KMS-11 (cell line): ENCODE measurements around the gene GRIA1.

Source experiments
- H2AFZ ChIP-seq: fragments of 200-600 bp; sonication (generic); 2 replicates; pipeline ENCODE4 v1.6.1; 2016; ENCODE audit warnings: antibody characterized with exemption, mixed run types, low read depth
- H3K27ac ChIP-seq: fragments of 200-600 bp; sonication (generic); 2 replicates; pipeline ENCODE4 v1.6.1; 2016; ENCODE audit warnings: mild to moderate bottlenecking, mixed run types
- H3K27me3 ChIP-seq: fragments of 200-600 bp; sonication (generic); 2 replicates; pipeline ENCODE4 v1.6.1; 2017; ENCODE audit warnings: mild to moderate bottlenecking, low read depth, mixed run types, moderate library complexity; ENCODE audit not compliant: insufficient read depth
- H3K36me3 ChIP-seq: fragments of 200-600 bp; sonication (generic); 2 replicates; pipeline ENCODE4 v1.6.1; 2017; ENCODE audit warnings: mild to moderate bottlenecking, mixed run types; ENCODE audit not compliant: insufficient read depth
- H3K4me1 ChIP-seq: fragments of 200-600 bp; sonication (generic); 2 replicates; pipeline ENCODE4 v1.6.1; 2016; ENCODE audit warnings: mild to moderate bottlenecking, low read depth, mixed run types; ENCODE audit not compliant: poor library complexity, severe bottlenecking
- H3K4me2 ChIP-seq: fragments of 200-600 bp; sonication (generic); 2 replicates; pipeline ENCODE4 v1.7.0; 2016; ENCODE audit warnings: mild to moderate bottlenecking, mixed run types
- H3K4me3 ChIP-seq: fragments of 200-600 bp; sonication (generic); IDR thresholded peaks from 2 replicates; pipeline ENCODE4 v1.6.1; 2017; ENCODE audit warnings: low read depth, low read length, mixed read lengths; ENCODE audit not compliant: insufficient read depth
- H3K79me2 ChIP-seq: fragments of 200-600 bp; sonication (generic); 2 replicates; pipeline ENCODE4 v1.6.1; 2016; ENCODE audit warnings: low read depth, mixed run types; ENCODE audit not compliant: insufficient read depth
- H3K9ac ChIP-seq: fragments of 200-600 bp; sonication (generic); 2 replicates; pipeline ENCODE4 v1.6.1; 2016; ENCODE audit warnings: mild to moderate bottlenecking, mixed run types
- H4K20me1 ChIP-seq: fragments of 200-600 bp; sonication (generic); 2 replicates; pipeline ENCODE4 v1.6.1; 2016; ENCODE audit warnings: mild to moderate bottlenecking, mixed run types; ENCODE audit not compliant: insufficient read depth
- CTCF ChIP-seq: fragments of 200-600 bp; sonication (generic); conservative IDR thresholded peaks from 2 replicates; pipeline ENCODE4 v1.6.1; 2017; ENCODE audit warnings: low read depth, mild to moderate bottlenecking, antibody characterized with exemption, low read length, moderate library complexity, mixed read lengths

GRIA1 gene

GRCh38 chr5:153508700-153509099 lies 18.2 kb downstream of the GRIA1 start:
- TF ChIP-seq CTCF = no peak
- H3K4me2 ChIP-seq = no peak overlapping the region
- H3K4me3 ChIP-seq = no peak overlapping the region
- no peaks in the 10 kb centered on the region for H3K4me1 ChIP-seq
- H3K27me3 ChIP-seq = no peaks in the 10 kb centered on the region
- H2AFZ ChIP-seq = no peak overlapping the region
- H3K9ac ChIP-seq = no peak overlapping the region
- no peak overlapping the region for H3K27ac ChIP-seq
- H4K20me1 ChIP-seq = no peaks in the 10 kb centered on the region
- no peaks in the 10 kb centered on the region for H3K79me2 ChIP-seq
- no peaks in the 10 kb centered on the region for H3K36me3 ChIP-seq

- Histone ChIP-seq H3K4me1 (no peaks in the 10 kb centered on the region), H3K9ac (no peak overlapping the region), H3K27ac (no peak overlapping the region), H3K4me3 (no peak overlapping the region), H2AFZ (no peak overlapping the region), H4K20me1 (no peaks in the 10 kb centered on the region), H3K36me3 (no peaks in the 10 kb centered on the region), H3K27me3 (no peaks in the 10 kb centered on the region), H3K4me2 (no peak overlapping the region), H3K79me2 (no peaks in the 10 kb centered on the region)
- TF ChIP-seq CTCF = no peak
Measured at GRCh38 chr5:153511622-153512021, 21.2 kb downstream of the GRIA1 start.

GRCh38 chr5:153513156-153513555 lies 22.7 kb downstream of the GRIA1 start:
- H3K4me2 ChIP-seq = no peak overlapping the region
- no peak overlapping the region for H2AFZ ChIP-seq
- no peaks in the 10 kb centered on the region for H3K36me3 ChIP-seq
- H3K9ac ChIP-seq = no peak overlapping the region
- no peaks in the 10 kb centered on the region for H3K4me1 ChIP-seq
- TF ChIP-seq CTCF = no peak
- H3K27me3 ChIP-seq = no peaks in the 10 kb centered on the region
- H3K4me3 ChIP-seq = no peak overlapping the region
- no peak overlapping the region for H3K27ac ChIP-seq
- H3K79me2 ChIP-seq = no peaks in the 10 kb centered on the region
- H4K20me1 ChIP-seq = no peaks in the 10 kb centered on the region

GRCh38 chr5:153515301-153515700 lies 24.8 kb downstream of the GRIA1 start:
- Histone ChIP-seq H3K4me2 (no peak overlapping the region), H3K4me1 (no peaks in the 10 kb centered on the region)
- no peak for TF ChIP-seq CTCF

More at GRCh38 chr5:153515301-153515700, 24.8 kb downstream of the GRIA1 start:
- H3K9ac ChIP-seq = no peak overlapping the region
- no peak overlapping the region for H3K4me3 ChIP-seq
- no peak overlapping the region for H3K27ac ChIP-seq
- no peak overlapping the region for H2AFZ ChIP-seq
- no peaks in the 10 kb centered on the region for H4K20me1 ChIP-seq
- no peaks in the 10 kb centered on the region for H3K36me3 ChIP-seq
- no peaks in the 10 kb centered on the region for H3K79me2 ChIP-seq
- no peaks in the 10 kb centered on the region for H3K27me3 ChIP-seq
